ENCODE measurements around the gene PCNP.
"Not testable (repeated sequence)": the region's sequence is repeated elsewhere in the genome, so short reads cannot be mapped to it uniquely, and the experiment has no call there.

The PCNP gene

DNA sequence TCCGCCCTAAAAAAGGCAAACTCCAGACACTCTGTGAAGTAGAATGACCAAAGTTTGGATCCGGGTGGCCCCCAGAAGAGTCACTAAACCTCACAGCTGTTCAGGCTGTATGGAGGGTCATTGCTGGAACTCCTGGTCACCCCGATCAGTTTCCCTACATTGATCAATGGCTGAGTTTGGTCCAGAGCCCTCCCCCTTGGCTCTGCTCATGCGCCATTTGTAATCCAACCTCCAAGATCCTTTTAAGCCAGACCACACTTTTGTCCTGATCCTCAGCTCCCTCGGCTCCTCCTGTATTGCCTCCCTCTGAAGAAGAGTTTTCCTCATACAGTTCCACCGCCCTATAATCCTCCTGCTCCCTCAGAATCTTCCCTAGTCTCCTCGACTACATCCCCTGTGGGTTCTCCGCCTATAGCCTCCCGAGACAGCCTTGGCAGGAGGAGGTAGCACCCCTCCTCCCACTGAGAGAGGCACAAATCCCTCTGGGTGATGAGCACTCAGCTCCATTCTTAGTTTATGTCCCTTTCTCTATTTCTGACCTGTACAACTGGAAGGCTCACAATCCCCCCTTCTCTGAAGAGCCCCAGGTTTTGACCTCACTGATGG, 60.7 kb downstream of the PCNP start:
- DNase-seq = no peak

DNA sequence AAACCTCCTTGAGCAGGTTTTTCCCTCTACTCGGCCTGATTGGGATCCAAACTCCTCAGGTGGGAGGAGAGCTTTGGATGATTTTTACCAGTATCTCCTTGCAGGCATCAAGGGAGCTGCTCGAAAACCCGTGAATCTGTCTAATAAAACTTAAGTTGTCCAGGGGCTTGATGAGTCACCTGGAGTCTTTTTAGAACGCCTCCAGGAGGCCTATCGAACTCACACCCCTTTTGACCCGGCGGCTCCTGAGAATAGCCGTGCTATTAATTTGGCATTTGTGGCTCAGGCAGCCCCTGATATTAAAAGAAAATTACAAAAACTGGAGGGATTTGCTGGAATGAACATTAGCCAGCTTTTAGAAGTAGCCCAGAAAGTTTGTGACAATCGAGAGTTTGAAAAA, 61.4 kb downstream of the PCNP start:
- DNase-seq = no peak

DNA sequence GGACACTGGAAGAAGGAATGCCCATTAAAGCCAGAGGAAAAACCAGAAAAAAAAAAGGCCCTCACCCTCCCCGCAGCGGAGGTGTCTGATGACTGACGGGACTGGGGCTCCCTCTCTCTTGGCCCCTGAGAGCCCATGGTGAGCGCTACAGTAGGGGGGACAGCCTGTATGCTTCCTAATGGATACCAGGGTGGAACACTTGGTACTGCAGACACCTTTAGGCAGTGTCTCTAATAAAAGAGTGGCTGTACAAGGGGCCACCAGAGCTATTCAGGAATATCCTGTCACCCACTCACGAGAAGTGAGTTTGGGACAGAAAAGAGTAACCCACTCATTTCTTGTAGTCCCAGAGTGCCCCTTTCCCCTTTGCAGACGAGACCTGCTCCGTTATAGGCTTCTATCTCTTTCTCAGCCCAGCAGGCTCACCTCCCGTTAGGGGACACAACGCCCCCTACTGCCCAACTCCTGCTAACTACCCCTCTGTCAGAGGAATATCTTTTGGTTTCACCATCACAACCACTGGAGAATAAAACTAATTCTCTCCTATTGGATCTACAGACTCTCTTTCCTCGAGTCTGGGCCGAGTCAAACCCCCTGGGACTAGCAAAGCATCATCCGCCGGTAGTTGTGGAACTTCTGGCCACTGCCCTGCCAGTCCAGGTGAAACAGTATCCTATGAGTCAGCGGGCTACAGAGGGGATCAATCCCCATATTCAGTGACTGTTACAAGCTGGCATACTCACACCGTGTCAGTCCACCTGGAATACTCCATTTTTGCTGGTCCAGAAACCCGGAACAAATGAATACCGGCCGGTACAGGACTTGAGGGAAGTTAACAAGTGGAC, 62.2 kb downstream of the PCNP start:
- DNase-seq = peak in 1 of 3 experiments; percentile 23

DNA sequence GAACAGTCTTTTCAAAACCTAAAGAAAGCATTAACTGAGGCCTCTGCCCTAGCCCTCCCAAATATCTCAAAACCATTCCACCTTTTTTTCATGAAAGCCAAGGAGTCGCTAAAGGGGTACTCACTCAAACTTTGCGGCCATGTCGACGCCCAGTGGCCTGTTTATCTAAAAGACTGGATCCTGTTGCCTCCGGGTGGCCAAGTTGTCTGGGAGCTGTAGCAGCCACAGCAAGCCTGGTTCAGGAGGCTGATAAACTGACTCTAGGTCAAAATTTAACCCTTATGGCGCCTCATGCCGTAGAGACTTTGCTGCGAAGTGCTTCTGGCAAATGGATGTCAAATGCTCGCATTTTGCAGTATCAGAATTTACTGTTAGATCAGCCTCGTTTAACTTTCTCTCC, 63.5 kb downstream of the PCNP start:
- no peak for DNase-seq

DNA sequence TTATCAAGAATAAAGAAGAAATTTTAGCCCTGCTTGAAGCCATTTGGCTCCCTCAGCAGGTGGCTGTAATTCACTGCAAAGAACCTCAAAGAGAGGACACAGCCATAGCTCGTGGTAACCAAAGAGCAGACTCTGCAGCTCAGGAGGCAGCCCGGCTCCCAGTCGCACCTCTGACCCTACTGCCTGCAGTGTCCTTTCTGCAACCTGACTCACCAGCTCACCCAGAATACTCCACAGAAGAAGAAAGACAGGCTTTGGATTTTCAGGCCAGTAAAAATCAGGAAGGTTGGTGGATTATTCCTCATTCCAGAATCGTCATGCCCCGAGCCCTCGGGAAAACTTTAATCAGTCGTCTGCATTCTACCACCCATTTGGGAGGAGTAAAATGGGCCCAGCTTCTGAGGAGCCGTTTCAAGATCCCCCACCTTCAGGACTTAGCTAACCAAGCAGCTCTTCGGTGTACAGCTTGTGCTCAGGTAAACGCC, 64.3 kb downstream of the PCNP start:
- no peak for DNase-seq

DNA sequence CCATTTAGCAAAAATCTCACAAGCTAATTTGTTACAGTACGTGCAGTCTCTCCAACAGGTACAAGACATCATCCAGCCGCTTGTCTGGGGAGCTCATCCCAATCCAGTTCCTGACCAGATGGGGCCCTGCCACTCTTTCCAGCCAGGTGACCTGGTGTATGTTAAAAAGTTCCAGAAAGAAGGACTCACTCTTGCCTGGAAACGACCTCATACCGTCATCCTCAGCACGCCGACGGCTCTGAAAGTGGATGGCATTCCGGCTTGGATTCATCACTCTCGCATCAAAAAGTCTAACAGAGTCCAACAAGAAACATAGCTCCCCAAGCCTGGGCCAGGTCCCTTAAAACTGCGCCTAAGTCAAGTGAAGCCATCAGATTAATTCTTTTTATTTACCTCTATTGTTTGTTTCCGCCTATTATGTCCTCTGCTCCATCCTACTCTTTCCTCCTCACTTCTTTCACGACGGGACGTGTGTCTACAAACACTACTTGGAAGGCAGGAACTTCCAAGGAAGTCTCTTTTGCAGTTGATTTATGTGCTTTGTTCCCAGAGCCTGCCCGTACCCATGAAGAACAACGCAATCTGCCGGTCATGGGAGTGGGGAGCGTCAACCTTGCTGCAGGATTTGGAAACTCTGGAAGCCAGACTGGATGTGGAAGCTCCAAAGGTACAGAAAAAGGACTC, 65.4 kb downstream of the PCNP start:
- no peak for DNase-seq

DNA sequence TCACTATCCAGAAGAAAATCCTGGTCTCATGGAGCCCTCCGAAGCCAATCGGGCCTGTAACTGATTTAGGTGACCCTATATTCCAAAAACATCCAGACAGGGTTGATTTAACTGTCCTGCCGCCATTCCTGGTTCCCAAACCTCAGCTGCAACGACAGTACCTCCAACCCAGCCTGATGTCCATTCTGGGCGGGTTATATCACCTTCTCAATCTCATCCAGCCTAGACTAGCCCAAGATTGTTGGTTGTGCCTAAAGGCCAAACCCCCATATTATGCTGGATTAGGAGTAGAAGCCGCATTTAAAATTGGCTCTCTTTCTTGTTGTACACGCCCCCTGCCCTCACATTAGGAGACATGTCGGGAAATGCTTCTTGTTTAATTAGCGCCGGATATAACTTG, 66.3 kb downstream of the PCNP start:
- no peak for DNase-seq

DNA sequence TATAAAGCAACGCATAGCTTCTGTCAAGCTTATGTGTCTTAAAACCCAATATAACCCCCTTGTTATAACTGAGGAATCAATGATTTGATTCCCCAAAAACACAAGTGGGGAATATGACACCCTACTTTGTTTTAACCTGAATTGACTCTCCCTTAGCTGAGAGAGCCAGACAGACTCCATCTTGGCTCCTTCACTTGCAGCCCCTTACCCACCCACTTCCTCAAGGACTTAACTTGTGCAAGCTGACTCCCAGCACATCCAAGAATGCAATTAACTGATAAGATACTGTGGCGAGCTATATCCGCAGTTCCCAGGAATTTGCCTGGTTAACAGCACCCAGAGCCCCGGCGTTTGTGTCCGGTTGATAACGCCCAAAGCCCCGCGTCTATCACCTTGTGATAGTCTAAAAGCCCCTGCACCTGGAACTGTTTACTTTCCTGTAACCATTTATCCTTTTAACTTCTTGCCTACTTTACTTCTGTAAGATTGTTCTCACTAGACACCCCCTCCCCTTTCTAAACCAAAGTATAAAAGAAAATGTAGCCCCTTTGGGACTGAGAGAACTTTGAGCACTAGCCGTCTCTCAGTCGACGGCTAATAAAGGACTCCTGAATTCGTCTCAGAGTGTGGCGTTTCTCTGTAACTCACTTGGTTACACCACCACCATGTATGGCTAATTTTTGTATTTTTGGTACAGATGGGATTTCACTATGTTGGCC, 67.6 kb downstream of the PCNP start:
- not testable (repeated sequence) for DNase-seq

DNA sequence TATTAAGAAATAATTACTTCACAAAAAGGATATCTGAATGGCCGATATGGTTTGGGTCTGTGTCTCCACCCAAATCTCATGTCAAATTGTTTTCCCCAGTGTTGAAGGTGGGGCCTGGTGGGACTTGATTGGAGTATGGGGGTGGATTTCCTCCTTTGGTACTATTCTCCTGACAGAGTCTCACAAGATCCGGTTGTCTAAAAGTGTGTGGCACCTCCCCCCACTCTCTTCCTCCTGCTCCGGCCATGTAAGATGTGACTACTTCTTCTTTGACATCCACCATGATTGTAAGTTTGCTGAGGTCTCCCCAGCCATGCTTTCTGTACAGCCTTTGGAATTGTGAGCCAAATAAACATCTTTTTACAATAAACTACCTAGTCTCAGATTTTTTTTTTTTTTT, 68.5 kb downstream of the PCNP start:
- no peak for DNase-seq

DNA sequence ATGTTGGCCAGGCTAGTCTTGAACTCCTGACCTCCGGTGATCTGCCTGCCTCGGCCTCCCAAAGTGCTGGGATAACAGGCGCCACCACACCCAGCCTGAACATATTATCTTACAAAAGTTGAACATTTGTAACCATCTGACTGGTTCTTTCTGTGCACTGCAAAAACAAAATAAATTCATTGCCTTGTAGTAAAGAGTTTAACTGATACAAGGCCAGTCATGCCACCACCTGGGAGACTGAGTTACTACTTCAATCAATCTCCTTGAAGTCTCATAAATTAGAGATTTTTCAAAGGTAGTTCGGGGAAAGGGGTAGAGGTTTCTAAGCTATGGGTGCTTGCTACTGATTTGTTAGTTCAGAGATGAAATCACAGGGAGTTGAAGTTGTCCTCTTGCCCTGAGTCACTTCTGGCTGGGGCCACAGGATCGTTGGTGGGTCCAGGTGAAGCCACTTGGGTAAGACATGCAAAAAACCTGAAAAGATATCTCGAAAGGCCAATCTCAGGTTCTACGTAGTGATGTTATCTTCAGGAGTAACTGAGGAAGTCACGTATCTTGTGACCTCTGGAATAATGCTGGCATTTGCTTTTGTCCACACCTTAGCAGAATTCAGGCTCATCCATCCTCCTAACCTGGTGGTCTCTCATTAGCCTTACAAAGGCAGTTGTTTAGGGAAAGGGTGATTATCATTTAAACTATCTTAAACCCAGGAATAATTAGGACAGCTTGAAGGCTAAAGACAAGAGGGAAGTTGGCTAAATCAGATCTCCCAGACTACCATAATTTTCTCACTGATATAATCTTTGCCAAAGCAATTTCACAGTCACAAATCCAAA, 69.2 kb downstream of the PCNP start:
- no peak for DNase-seq
